Calu3 (cell line): ENCODE data around the gene ADAMTS17. TPM values are rescaled to one million over a fixed set of nuclear protein-coding genes. Genes with fewer than 3 reads are reported as not detected.

Experiments
- BruUV-seq: library from RNA; stranded (reverse); fragments of 400-500 nt; replicated peaks from 2 replicates; lab custom pipeline; 2021; lab: Mats Ljungman, UMichigan
- CTCF ChIA-PET: fragments of 300-600 bp; sonication (Branson Sonifier 250); formaldehyde crosslinking; loops from one replicate; lab custom pipeline; 2022; ENCODE audit warnings: antibody characterized with exemption; lab: Charles Lee
- DNase-seq: peaks from one replicate; pipeline ENCODE4 v3.0.0; 2022
- H3K27ac Mint-ChIP-seq: one replicate; pipeline ENCODE4 v1.8.0; 2022; ENCODE audit warnings: mixed read lengths; ENCODE audit not compliant: unreplicated experiment
- H3K27me3 Mint-ChIP-seq: one replicate; pipeline ENCODE4 v1.8.0; 2022; ENCODE audit warnings: mixed read lengths; ENCODE audit not compliant: unreplicated experiment
- H3K36me3 Mint-ChIP-seq: one replicate; pipeline ENCODE4 v1.8.0; 2022; ENCODE audit warnings: mild to moderate bottlenecking, moderate library complexity, mixed read lengths; ENCODE audit not compliant: insufficient read depth, unreplicated experiment
- H3K4me1 Mint-ChIP-seq: one replicate; pipeline ENCODE4 v1.8.0; 2022; ENCODE audit warnings: mild to moderate bottlenecking, low read depth, mixed read lengths; ENCODE audit not compliant: unreplicated experiment
- H3K4me3 Mint-ChIP-seq: one replicate; pipeline ENCODE4 v1.8.0; 2022; ENCODE audit warnings: mild to moderate bottlenecking, low read depth, moderate library complexity, mixed read lengths; ENCODE audit not compliant: unreplicated experiment
- H3K9me3 Mint-ChIP-seq: one replicate; pipeline ENCODE4 v1.8.0; 2022; ENCODE audit warnings: low read depth, mixed read lengths; ENCODE audit not compliant: unreplicated experiment
- CTCF ChIP-seq: fragments of 200-600 bp; IDR thresholded peaks from one replicate; pipeline ENCODE4 v1.8.0; 2022; ENCODE audit warnings: antibody characterized with exemption; ENCODE audit not compliant: unreplicated experiment
- intact Hi-C: fragments of 100-400 bp; cut with micrococcal nuclease; formaldehyde crosslinking; loops from one replicate; pipeline ENCODE4 v1.10.0; 2022; ENCODE audit not compliant: unreplicated experiment
- total RNA-seq: library from RNA; stranded (reverse); gene quantifications from 2 replicates; pipeline ENCODE4 v1.2.3, GENCODE V29; 2022

ADAMTS17 gene
- total RNA-seq, 1 experiment from 2014 or later = 3.5 TPM

DNA sequence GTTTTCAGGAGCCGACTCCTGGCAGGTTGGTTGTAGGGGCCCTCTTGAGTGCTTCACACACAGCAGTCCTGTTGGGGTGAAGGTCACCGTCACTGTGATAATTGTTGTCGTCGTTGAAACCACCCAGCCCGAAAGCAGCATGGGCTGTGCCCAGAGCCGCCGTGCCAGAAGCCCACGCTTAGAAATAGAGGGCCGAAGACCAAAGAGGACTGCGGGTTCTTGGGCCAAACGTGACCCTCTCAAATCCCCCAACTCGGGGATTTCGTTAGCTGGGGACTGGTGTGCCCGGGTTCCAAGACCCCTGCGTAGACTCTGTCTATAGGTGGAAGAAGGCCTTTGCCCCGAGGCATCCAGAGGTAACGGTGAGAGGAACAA, 7.5 kb upstream of the ADAMTS17 start:
- H3K36me3 Mint-ChIP-seq = peaks cover 14% of the 10 kb centered on the region
- peak overlapping the region; percentile 94 for H3K4me3 Mint-ChIP-seq
- BruUV-seq = no TSS peak
- H3K9me3 Mint-ChIP-seq = no peaks in the 10 kb centered on the region
- no peak for DNase-seq
- peak overlapping the region; percentile 89 for H3K27ac Mint-ChIP-seq
- CTCF ChIA-PET = interaction anchor here (0.6 to 3.0 kb wide), 8 partner anchors 10 to 1379 kb away, joined by 3 to 42 read pairs (median 6); partner anchors contain the start of genes ASB7 and LINS1
- H3K27me3 Mint-ChIP-seq = peaks cover 26% of the 10 kb centered on the region
- H3K4me1 Mint-ChIP-seq = peaks cover 22% of the 10 kb centered on the region
- intact Hi-C loops = loop anchor here (10.0 kb wide), 1 partner anchor 1075 kb away; no protein-coding TSS in a partner anchor
- TF ChIP-seq CTCF = no peak

GRCh38 chr15:100348578-100348977, 6.8 kb upstream of the ADAMTS17 start:
- no peaks in the 10 kb centered on the region for H3K9me3 Mint-ChIP-seq

DNA sequence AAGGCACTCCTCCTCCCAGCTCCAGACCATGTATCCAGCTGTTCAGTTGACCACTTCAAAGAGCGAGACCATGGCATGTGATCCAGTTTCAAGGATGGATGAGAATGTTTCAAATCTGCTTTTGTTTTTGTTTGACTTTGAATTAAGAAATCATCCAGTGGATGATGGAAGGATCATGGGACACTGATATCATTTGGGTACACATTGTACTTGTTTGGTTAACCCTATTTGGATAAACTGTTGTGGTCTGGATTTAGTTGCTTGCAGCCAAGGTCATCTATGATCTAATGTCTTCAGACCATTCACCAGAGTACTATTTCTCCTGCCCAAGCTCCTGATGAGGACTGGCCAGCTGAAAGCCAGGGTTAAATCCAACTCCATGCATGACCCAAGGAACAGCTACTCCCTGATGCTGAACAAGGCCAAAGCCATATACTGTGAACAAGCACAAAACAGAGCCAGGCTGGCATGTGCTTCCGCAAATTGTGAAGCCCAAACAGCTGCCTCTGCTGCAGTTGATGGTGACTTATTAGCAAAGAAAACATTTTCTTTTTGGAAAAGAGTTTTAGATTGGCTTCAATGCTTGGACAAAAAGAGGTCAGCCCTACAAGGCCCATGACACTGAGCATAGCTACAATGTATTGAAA, 5.2 kb upstream of the ADAMTS17 start:
- no peak for DNase-seq
- peaks cover 14% of the 10 kb centered on the region for H3K36me3 Mint-ChIP-seq
- no peak overlapping the region for H3K27ac Mint-ChIP-seq
- BruUV-seq = no TSS peak
- intact Hi-C loops = loop anchor here (10.0 kb wide), 1 partner anchor 1072 kb away; no protein-coding TSS in a partner anchor
- peaks cover 22% of the 10 kb centered on the region for H3K4me1 Mint-ChIP-seq
- no peak for TF ChIP-seq CTCF
- H3K9me3 Mint-ChIP-seq = no peaks in the 10 kb centered on the region
- no peak overlapping the region for H3K4me3 Mint-ChIP-seq
- H3K27me3 Mint-ChIP-seq = peaks cover 47% of the 10 kb centered on the region
- CTCF ChIA-PET = no interaction called here

More at GRCh38 chr15:100348578-100348977, 6.8 kb upstream of the ADAMTS17 start:
- CTCF ChIA-PET = interaction anchor here (2.7 to 3.0 kb wide), 2 partner anchors 35 to 224 kb away, joined by 25 to 42 read pairs; no protein-coding TSS in a partner anchor
- Mint-ChIP-seq H3K27ac (no peak overlapping the region), H3K4me3 (no peak overlapping the region), H3K27me3 (peaks cover 33% of the 10 kb centered on the region), H3K4me1 (peaks cover 22% of the 10 kb centered on the region), H3K36me3 (peaks cover 14% of the 10 kb centered on the region)
- no TSS peak for BruUV-seq
- no peak for TF ChIP-seq CTCF
- peak; percentile 23 for DNase-seq
- intact Hi-C loops = loop anchor here (10.0 kb wide), 1 partner anchor 1074 kb away; no protein-coding TSS in a partner anchor

DNA sequence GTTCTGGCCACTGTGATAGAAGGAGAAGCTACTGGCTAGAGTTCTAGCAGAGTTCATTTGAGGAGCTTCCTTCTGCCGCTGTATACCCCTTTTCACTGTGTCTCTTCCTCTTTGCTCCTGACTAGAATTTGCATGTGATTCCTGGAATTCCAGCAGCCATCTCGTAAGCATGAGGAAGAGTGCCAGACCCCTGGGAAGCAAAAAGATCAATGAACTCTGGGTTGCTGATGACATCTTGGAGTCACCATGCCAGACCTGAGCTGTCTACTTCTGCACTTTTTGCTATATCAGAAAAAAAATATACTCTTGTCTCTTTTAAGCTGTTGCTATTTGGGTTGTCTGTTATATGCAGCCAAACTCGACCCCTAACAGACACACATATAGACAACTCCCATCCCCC, 3.7 kb upstream of the ADAMTS17 start:
- BruUV-seq = no TSS peak
- no peak overlapping the region for H3K27ac Mint-ChIP-seq
- CTCF ChIA-PET = interaction anchor here (0.7 kb wide), 1 partner anchor 35 kb away, joined by 3 read pairs; no protein-coding TSS in a partner anchor
- H3K9me3 Mint-ChIP-seq = no peaks in the 10 kb centered on the region
- peaks cover 16% of the 10 kb centered on the region for H3K4me1 Mint-ChIP-seq
- peaks cover 18% of the 10 kb centered on the region for H3K36me3 Mint-ChIP-seq
- intact Hi-C loops = loop anchor here (10.0 kb wide), 1 partner anchor 1071 kb away; no protein-coding TSS in a partner anchor
- no peak for TF ChIP-seq CTCF
- no peak for DNase-seq
- H3K27me3 Mint-ChIP-seq = peaks cover 47% of the 10 kb centered on the region
- H3K4me3 Mint-ChIP-seq = no peak overlapping the region
